ENCODE data around the gene GPR61.

GPR61 gene

GRCh38 chr1:109493805-109494539 lies 45.7 kb upstream of the GPR61 start, which contains the start of gene CYB561D1:
TSS of gene CYB561D1 (plus strand) at chr1:109494094. CDS start at chr1:109494140, 46 bp downstream.
- TF ChIP-seq CTCF (IDR thresholded peaks at IDR 0.05; ENCODE audit: control extremely low read depth, extremely low read depth, low read depth, missing control alignments): peak; percentile 74
- peak; percentile 94 for DNase-seq (ENCODE audit: extremely low spot score)
- POLR2A ChIA-PET: interaction anchor here (1.1 to 1.2 kb wide), 2 partner anchors 38 to 41 kb away, joined by 3 to 5 read pairs; no protein-coding TSS in a partner anchor
- CTCF ChIA-PET: interaction anchor here (0.6 to 43.8 kb wide), 27 partner anchors 10 to 526 kb away, joined by 3 to 1898 read pairs (median 4); partner anchors contain the start of genes AMIGO1, ATXN7L2, GPR61 and GSTM4

- CTCF ChIA-PET: interaction anchor here (0.9 to 43.8 kb wide), 5 partner anchors 12 to 330 kb away, joined by 3 to 1898 read pairs (median 50); partner anchors contain the start of genes AMIGO1, ATXN7L2 and GPR61
- POLR2A ChIA-PET: no interaction called here
- no peak for DNase-seq (ENCODE audit: extremely low spot score)
- no peak for TF ChIP-seq CTCF (IDR thresholded peaks at IDR 0.05; ENCODE audit: control extremely low read depth, extremely low read depth, low read depth, missing control alignments)
Measured at GRCh38 chr1:109495738-109496137, 43.9 kb upstream of the GPR61 start.

- ChIA-PET CTCF (interaction anchor here (0.7 to 43.8 kb wide), 5 partner anchors 7 to 131 kb away, joined by 3 to 1898 read pairs (median 39); partner anchors contain the start of genes AMIGO1 and GPR61), POLR2A (no interaction called here)
- DNase-seq (ENCODE audit: extremely low spot score): no peak
- no peak for TF ChIP-seq CTCF (IDR thresholded peaks at IDR 0.05; ENCODE audit: control extremely low read depth, extremely low read depth, low read depth, missing control alignments)
Measured at GRCh38 chr1:109497449-109498160, 42.1 kb upstream of the GPR61 start.

GRCh38 chr1:109498161-109498801 lies 41.4 kb upstream of the GPR61 start:
- peak; percentile 27 for TF ChIP-seq CTCF (IDR thresholded peaks at IDR 0.05; ENCODE audit: control extremely low read depth, extremely low read depth, low read depth, missing control alignments)
- POLR2A ChIA-PET: no interaction called here
- CTCF ChIA-PET: interaction anchor here (0.7 to 43.8 kb wide), 6 partner anchors 8 to 81 kb away, joined by 3 to 1898 read pairs (median 23); partner anchors contain the start of genes AMIGO1 and GPR61
- no peak for DNase-seq (ENCODE audit: extremely low spot score)

- no peak for DNase-seq (ENCODE audit: extremely low spot score)
- TF ChIP-seq CTCF (IDR thresholded peaks at IDR 0.05; ENCODE audit: control extremely low read depth, extremely low read depth, low read depth, missing control alignments): no peak
- POLR2A ChIA-PET: interaction anchor here (0.7 kb wide), 1 partner anchor 29 kb away, joined by 3 read pairs; no protein-coding TSS in a partner anchor
- CTCF ChIA-PET: interaction anchor here (1.2 to 43.8 kb wide), 5 partner anchors 9 to 82 kb away, joined by 3 to 1898 read pairs (median 39); partner anchors contain the start of genes AMIGO1 and GPR61
Measured at GRCh38 chr1:109499081-109499480, 40.6 kb upstream of the GPR61 start.
